T-helper 17 cell (primary cell): Measurements from ENCODE around the gene FBXO27. TPM values are rescaled to one million over a fixed set of nuclear protein-coding genes. Genes with fewer than 3 reads are reported as not detected.
"Not testable (repeated sequence)": the region's sequence is repeated elsewhere in the genome, so short reads cannot be mapped to it uniquely, and the experiment has no call there.

Source experiments
- ATAC-seq: fragments of 150-1000 bp; cut with Tn5 transposase; 2 replicates; pipeline ENCODE4 v1.10.0; 2021; ENCODE audit warnings: mild to moderate bottlenecking, moderate library complexity
- DNase-seq, 3 donors: peaks; one replicate each; pipeline versions ENCODE4 v3.0.0 to v3.0.0-alpha.2; 2020 to 2021
- H3K9me3 ChIP-seq: one replicate; pipeline ENCODE4 v1.7.0; 2013; ENCODE audit warnings: low read length, mild to moderate bottlenecking; ENCODE audit not compliant: control insufficient read depth, poor library complexity, severe bottlenecking
- H3K27ac Mint-ChIP-seq: one replicate; pipeline ENCODE4 v1.8.0; 2022; ENCODE audit warnings: mild to moderate bottlenecking, moderate library complexity, mixed read lengths
- H3K27me3 Mint-ChIP-seq: one replicate; pipeline ENCODE4 v1.8.0; 2022; ENCODE audit warnings: mixed read lengths
- H3K36me3 Mint-ChIP-seq: one replicate; pipeline ENCODE4 v1.8.0; 2022; ENCODE audit warnings: low read depth, mixed read lengths
- H3K4me1 Mint-ChIP-seq: one replicate; pipeline ENCODE4 v1.8.0; 2022; ENCODE audit warnings: mild to moderate bottlenecking, mixed read lengths
- H3K4me3 Mint-ChIP-seq: one replicate; pipeline ENCODE4 v1.8.0; 2022; ENCODE audit warnings: mild to moderate bottlenecking, moderate library complexity, mixed read lengths
- total RNA-seq, 4 donors: library from RNA in 2 of 4; stranded (reverse) in 2 of 4; gene quantifications; one replicate each; pipeline ENCODE4 v1.2.3 and lab custom pipeline; 2022 to 2026

FBXO27 gene
- total RNA-seq, 2 donors from 2014 or later, result 0.40 to 1.6 TPM

DNA sequence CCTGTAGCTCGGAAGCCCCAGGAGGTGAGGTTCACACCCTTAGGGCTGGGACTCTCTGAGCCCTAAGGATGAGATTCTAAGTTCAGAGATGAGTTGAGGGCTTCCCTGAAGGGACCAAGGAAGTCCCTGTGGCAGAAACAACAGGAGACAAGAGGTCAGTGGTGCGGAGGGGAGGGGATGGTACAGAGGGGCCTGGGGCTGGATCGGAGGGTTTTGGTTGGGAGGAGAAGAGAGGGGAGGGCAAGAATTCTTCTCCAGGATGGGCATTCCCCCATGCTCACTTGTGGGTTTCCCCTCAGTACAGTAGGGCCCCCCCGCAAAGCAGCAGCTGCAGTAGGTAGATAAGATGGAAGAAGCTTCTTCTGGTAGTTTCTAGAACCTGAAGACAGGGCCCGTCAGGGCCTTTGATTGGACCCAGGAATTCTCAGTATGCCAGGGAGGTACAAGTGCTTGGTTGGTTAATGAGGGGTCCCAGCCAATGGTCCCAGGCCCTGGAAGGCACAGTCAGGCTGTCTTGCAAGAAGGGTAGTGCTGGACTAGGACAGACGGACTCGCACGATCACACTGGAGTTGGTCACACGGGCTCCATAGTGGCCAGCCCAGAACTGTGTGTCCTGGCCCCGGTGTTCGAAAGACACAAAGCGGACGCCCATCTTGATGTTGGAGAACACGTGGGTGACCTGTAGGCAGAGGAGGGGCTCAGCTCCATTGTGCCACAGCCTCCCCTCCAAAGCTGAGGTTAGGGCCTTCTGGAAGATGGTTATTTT, 7.3 kb downstream of the FBXO27 start:
- H3K9me3 ChIP-seq, result no peaks in the 10 kb centered on the region
- ATAC-seq, result no peak
- Mint-ChIP-seq H3K27me3 (peaks cover 32% of the 10 kb centered on the region), H3K4me1 (no peaks in the 10 kb centered on the region), H3K4me3 (no peak overlapping the region), H3K36me3 (no peaks in the 10 kb centered on the region), H3K27ac (no peak overlapping the region)
- no peak for DNase-seq

- Mint-ChIP-seq H3K4me1 (no peaks in the 10 kb centered on the region), H3K27me3 (peaks cover 35% of the 10 kb centered on the region), H3K36me3 (no peaks in the 10 kb centered on the region), H3K27ac (no peak overlapping the region), H3K4me3 (no peak overlapping the region)
- H3K9me3 ChIP-seq, result no peaks in the 10 kb centered on the region
- ATAC-seq, result no peak
- DNase-seq, result no peak
Observed at GRCh38 chr19:39021063-39021462, 11.3 kb downstream of the FBXO27 start.

- no peaks in the 10 kb centered on the region for H3K4me1 Mint-ChIP-seq
- DNase-seq, result no peak
- peaks cover 34% of the 10 kb centered on the region for H3K27me3 Mint-ChIP-seq
- no peaks in the 10 kb centered on the region for H3K36me3 Mint-ChIP-seq
- no peak overlapping the region for H3K4me3 Mint-ChIP-seq
- no peak overlapping the region for H3K27ac Mint-ChIP-seq
- no peak for ATAC-seq
- H3K9me3 ChIP-seq, result no peaks in the 10 kb centered on the region
Observed at GRCh38 chr19:39017646-39018045, 14.7 kb downstream of the FBXO27 start.

DNA sequence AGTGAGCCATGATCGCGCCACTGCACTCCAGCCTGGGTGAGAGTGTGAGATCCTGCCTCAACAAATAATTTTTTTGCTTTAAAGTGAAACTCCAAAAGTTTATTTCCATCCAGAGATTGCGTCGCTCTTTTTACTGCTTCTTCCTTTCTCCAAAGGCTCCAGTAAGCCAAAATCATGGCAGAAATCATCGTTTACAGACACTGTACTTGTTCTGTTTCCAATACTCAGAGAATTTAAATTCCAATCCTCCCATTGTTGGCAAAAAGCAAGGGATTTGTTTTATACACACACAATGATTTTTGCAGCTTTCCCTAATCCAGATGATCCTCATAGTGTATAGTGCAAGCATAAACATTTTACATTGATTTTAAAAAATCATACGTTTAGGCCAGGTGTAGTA, 15.3 kb downstream of the FBXO27 start:
- no peaks in the 10 kb centered on the region for H3K9me3 ChIP-seq
- Mint-ChIP-seq H3K4me3 (no peak overlapping the region), H3K27ac (no peak overlapping the region), H3K4me1 (no peaks in the 10 kb centered on the region), H3K27me3 (peaks cover 39% of the 10 kb centered on the region), H3K36me3 (no peaks in the 10 kb centered on the region)
- no peak for ATAC-seq
- no peak for DNase-seq

DNA sequence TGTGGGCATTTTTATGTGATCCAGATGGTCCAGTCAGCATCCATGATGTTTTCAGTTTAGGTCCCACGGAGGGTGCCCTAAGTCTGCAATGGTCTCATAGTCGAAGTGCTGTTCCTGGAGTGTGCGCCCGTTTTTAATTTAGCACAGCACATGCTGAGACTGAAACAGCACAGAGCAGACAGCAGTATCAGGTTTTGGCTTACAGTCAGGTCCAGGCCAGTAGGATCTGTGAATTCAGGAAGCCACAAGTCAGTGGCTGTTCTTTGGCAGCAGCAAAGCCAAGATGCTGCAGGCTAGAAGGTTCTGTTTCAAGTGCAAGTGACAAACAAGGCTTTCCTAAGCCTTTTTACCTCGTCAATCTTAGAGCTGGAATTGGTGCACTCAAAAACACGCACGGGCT, 18.3 kb downstream of the FBXO27 start:
- Mint-ChIP-seq H3K27ac (no peak overlapping the region), H3K27me3 (peaks cover 49% of the 10 kb centered on the region), H3K4me1 (no peaks in the 10 kb centered on the region), H3K4me3 (no peak overlapping the region), H3K36me3 (no peaks in the 10 kb centered on the region)
- DNase-seq (no peak), ATAC-seq (no peak)
- H3K9me3 ChIP-seq, result no peaks in the 10 kb centered on the region

DNA sequence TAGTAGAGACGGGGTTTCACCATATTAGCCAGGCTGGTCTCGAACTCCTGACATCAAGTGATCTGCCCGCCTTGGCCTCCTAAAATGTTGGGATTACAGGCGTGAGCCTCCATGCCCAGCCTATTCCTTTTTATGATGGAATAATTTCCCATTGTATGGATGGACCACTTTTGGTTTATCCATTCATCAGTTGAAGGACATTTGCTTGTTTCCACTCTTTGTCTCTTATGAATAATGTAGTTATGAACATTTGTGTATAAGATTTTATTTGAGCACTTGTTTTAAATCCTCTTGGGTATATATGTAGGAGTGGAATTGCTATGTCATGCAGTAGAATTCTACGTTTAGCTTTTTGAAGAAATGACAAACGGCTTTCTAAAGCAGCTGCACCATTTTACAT, 23.3 kb downstream of the FBXO27 start:
- no peaks in the 10 kb centered on the region for H3K9me3 ChIP-seq
- ATAC-seq (no peak), DNase-seq (no peak)
- Mint-ChIP-seq H3K27me3 (peaks cover 44% of the 10 kb centered on the region), H3K27ac (no peak overlapping the region), H3K36me3 (no peaks in the 10 kb centered on the region), H3K4me1 (peaks cover 4% of the 10 kb centered on the region), H3K4me3 (no peak overlapping the region)

- no peak overlapping the region for H3K27ac Mint-ChIP-seq
- peaks cover 43% of the 10 kb centered on the region for H3K27me3 Mint-ChIP-seq
- ATAC-seq (no peak), DNase-seq (no peak)
- no peak overlapping the region for H3K4me3 Mint-ChIP-seq
- no peaks in the 10 kb centered on the region for H3K9me3 ChIP-seq
- H3K36me3 Mint-ChIP-seq, result no peaks in the 10 kb centered on the region
- H3K4me1 Mint-ChIP-seq, result peaks cover 4% of the 10 kb centered on the region
Observed at GRCh38 chr19:39008137-39008536, 24.2 kb downstream of the FBXO27 start.

DNA sequence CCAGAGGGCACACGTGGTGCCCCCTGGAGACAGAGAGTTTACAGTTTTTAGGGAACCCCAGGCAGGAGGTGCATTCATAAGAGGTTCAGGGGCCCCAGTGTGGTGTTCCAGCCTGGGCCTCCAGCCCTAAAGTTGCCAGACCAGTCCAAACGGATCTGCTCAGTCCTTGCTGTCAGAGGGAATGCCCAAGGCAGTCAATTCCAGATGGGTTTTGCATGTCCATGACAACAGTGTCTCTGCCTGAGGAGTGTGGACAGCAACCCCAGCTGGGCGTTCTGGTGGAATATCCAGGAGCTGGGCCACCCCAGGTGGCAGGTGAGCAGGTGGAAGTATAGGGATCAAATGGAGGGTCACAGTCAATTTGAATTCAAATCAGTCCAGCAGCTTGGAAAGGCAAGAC, 25.3 kb downstream of the FBXO27 start:
- no peaks in the 10 kb centered on the region for H3K9me3 ChIP-seq
- DNase-seq (no peak), ATAC-seq (no peak)
- Mint-ChIP-seq H3K36me3 (no peaks in the 10 kb centered on the region), H3K4me3 (no peak overlapping the region), H3K27ac (no peak overlapping the region), H3K4me1 (peaks cover 4% of the 10 kb centered on the region), H3K27me3 (peaks cover 44% of the 10 kb centered on the region)

- H3K27ac Mint-ChIP-seq, result no peak overlapping the region
- ATAC-seq (no peak), DNase-seq (no peak)
- no peaks in the 10 kb centered on the region for H3K36me3 Mint-ChIP-seq
- no peak overlapping the region for H3K4me3 Mint-ChIP-seq
- H3K27me3 Mint-ChIP-seq, result peaks cover 40% of the 10 kb centered on the region
- peaks cover 4% of the 10 kb centered on the region for H3K4me1 Mint-ChIP-seq
- no peaks in the 10 kb centered on the region for H3K9me3 ChIP-seq
Observed at GRCh38 chr19:39004403-39004802, 27.9 kb downstream of the FBXO27 start.

DNA sequence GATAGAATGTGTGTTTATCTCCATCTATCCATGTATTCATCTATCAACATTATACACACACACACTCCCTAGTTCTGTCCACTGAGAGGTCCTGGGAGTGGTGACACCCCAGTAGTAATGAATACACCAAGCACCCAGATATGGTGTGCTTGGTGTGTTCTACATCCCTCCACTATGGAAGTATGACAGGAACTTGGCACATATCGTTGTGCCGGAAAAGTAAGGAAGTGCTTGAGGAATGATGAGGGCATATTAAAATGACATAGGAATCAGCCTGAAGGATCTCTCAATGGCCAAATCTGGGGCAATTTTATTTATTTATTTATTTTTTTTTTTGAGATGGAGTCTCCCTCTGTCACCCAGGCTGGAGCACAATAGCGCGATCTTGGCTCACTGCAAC, 28.6 kb downstream of the FBXO27 start:
- H3K4me1 Mint-ChIP-seq, result peaks cover 4% of the 10 kb centered on the region
- ATAC-seq (no peak), DNase-seq (no peak)
- H3K4me3 Mint-ChIP-seq, result no peak overlapping the region
- peaks cover 40% of the 10 kb centered on the region for H3K27me3 Mint-ChIP-seq
- no peak overlapping the region for H3K27ac Mint-ChIP-seq
- no peaks in the 10 kb centered on the region for H3K9me3 ChIP-seq
- H3K36me3 Mint-ChIP-seq, result no peaks in the 10 kb centered on the region

DNA sequence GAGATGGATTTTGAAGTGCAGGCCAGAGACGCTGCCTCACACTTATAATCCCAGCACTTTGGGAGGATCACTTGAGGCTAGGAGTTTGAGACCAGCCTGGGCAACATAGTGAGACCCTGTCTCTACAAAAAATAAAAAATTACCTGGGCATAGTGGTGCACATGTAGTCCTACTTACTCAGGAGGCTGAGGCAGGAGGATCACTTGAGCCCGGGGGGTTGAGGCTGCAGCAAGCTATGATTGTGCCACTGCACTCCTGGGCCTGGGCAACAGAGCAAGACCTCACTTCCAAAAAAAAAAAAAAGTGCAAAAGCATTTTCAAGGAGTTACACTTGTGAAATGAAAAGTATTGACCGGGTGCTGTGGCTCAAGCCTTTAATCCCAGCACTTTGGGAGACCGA, 29.2 kb downstream of the FBXO27 start:
- no peaks in the 10 kb centered on the region for H3K36me3 Mint-ChIP-seq
- H3K27ac Mint-ChIP-seq, result no peak overlapping the region
- peaks cover 39% of the 10 kb centered on the region for H3K27me3 Mint-ChIP-seq
- H3K9me3 ChIP-seq, result no peaks in the 10 kb centered on the region
- ATAC-seq, result no peak
- no peak for DNase-seq
- H3K4me3 Mint-ChIP-seq, result no peak overlapping the region
- H3K4me1 Mint-ChIP-seq, result peaks cover 4% of the 10 kb centered on the region

GRCh38 chr19:39001041-39001440, 31.3 kb downstream of the FBXO27 start:
- Mint-ChIP-seq H3K27ac (no peak overlapping the region), H3K4me1 (peaks cover 2% of the 10 kb centered on the region), H3K4me3 (no peak overlapping the region), H3K27me3 (peaks cover 33% of the 10 kb centered on the region), H3K36me3 (no peaks in the 10 kb centered on the region)
- no peak for DNase-seq
- ATAC-seq, result no peak
- no peaks in the 10 kb centered on the region for H3K9me3 ChIP-seq

DNA sequence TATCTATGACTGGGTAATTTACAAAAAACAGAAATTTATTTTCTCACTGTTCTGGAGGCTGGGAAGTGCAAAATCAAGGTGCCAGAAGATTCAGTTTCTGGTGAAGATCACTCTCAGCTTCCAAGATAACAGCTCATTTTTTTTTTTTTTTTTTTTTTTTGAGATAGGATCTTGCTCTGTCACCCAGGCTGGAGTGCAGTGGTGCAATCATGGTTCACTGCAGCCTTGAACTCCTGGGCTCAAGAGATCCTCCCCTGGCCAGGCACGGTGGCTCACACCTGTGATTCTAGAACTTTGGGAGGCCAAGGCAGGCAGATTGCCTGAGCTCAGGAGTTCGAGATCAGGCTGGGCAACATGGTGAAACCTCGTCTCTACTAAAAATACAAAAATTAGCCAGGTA, 34.8 kb downstream of the FBXO27 start:
- ATAC-seq, H3K4me3 Mint-ChIP-seq, H3K36me3 Mint-ChIP-seq, DNase-seq, H3K9me3 ChIP-seq, H3K27ac Mint-ChIP-seq, H3K4me1 Mint-ChIP-seq: not testable (repeated sequence)
- peaks cover 31% of the 10 kb centered on the region for H3K27me3 Mint-ChIP-seq

DNA sequence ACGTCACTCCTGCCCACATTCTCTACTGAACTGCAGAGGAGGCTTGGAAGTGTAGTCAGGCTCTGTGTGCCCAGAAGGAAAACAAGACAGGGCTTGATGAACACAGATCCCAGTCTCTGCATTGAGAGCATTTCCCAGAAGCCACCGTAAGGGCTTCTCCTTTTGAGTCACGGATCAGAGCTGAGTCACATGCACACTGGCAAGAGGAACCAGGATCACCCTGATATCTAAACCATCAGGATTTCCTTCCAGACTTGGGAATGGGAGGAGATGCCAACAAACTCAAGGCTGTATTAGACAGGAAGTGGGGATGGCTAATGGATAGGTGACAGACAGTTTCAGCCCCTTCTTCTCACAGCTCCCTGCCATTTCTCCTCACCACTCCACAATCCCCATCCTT, 39.1 kb downstream of the FBXO27 start:
- H3K4me1 Mint-ChIP-seq, result no peaks in the 10 kb centered on the region
- peaks cover 2% of the 10 kb centered on the region for H3K36me3 Mint-ChIP-seq
- DNase-seq, result no peak
- H3K9me3 ChIP-seq, result no peaks in the 10 kb centered on the region
- no peak overlapping the region for H3K27ac Mint-ChIP-seq
- ATAC-seq, result no peak
- no peak overlapping the region for H3K4me3 Mint-ChIP-seq
- H3K27me3 Mint-ChIP-seq, result peaks cover 44% of the 10 kb centered on the region
